Activated naive CD4-positive, alpha-beta T cell treated with anti-CD3 and anti-CD28 coated beads for 36 hours (primary cell): Measurements from ENCODE around the gene OCLN. TPM values are rescaled to one million over a fixed set of nuclear protein-coding genes. Genes with fewer than 3 reads are reported as not detected.

Experiments
- total RNA-seq, 2 experiments: library from RNA; stranded (reverse); gene quantifications; one replicate each; pipeline ENCODE4 v1.2.3, GENCODE V29; 2021

Gene OCLN
- total RNA-seq, 2 experiments from 2014 or later, result 0.26 to 0.62 TPM

Other genes with a start within 250 kb of the OCLN start
- 1 to 10 TPM; 6.1 to 7.5 TPM for gene CCDC125, start 160.0 kb upstream of the OCLN start, total RNA-seq
- 100 to 1,000 TPM; 102 to 103 TPM for gene AK6, start 123.3 kb upstream of the OCLN start, total RNA-seq
- gene TAF9, start 123.3 kb upstream of the OCLN start, total RNA-seq, result 10 to 100 TPM; 74.9 to 79.1 TPM
- gene RAD17, start 123.0 kb upstream of the OCLN start, total RNA-seq, result 10 to 100 TPM; 24.1 to 26.2 TPM
- under 1 TPM; 0.45 to 0.64 TPM for gene MARVELD2, start 77.7 kb upstream of the OCLN start, total RNA-seq
- gene GTF2H2C, start 67.4 kb downstream of the OCLN start, total RNA-seq, result 10 to 100 TPM; 38.2 to 38.4 TPM